VCaP (cell line): ENCODE data around the gene KHDRBS1.

Experiments used
- H3K27ac ChIP-seq: fragments of 450-650 bp; 2 replicates; pipeline ENCODE4 v1.5.1; 2017
- CTCF ChIP-seq: fragments of 450-650 bp; conservative IDR thresholded peaks from 2 replicates; pipeline ENCODE4 v1.5.1; 2017; ENCODE audit warnings: mild to moderate bottlenecking, moderate library complexity

Gene KHDRBS1

DNA sequence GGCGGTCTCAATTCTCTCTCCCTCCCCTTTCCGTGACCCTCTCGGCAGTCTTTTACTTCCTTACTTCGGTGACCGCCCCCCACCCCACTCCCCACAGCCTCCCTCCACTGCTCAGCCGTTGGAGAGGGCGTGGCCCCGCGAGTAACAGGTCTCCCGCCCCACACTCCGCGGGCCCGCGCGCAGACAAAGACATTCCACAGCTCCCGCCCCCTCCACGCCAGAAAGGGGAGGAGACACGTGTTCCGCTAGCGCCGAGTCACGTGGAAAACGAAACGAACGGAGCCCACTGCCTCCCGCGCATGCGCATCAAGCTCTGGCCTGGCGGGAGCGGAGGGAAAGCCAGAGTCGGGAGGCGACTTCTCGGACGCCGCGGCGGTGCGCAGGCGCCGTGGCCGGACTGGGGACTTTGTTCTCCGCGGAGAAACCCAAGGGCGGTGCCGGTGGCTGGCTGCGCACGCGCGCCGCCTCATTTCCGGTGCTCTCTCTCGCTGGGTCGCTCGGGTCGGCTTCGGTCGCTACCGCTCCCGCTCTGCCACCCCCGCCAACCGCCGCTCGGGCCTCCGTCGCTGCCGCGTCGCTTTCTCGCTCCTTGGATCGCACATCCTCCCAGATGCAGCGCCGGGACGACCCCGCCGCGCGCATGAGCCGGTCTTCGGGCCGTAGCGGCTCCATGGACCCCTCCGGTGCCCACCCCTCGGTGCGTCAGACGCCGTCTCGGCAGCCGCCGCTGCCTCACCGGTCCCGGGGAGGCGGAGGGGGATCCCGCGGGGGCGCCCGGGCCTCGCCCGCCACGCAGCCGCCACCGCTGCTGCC is at the start of gene KHDRBS1:
KHDRBS1 (plus strand) TSS at position 483 of the 813 bp plus-strand sequence; CDS start at position 611, 128 bp downstream.
- peak within 1 kb of the TSS; percentile 98 for H3K27ac ChIP-seq
- TF ChIP-seq CTCF, result no peak

- H3K27ac ChIP-seq, result no peak overlapping the region
- TF ChIP-seq CTCF, result no peak
These were observed 42.8 kb upstream of the KHDRBS1 start for GRCh38 chr1:31970873-31971272.

DNA sequence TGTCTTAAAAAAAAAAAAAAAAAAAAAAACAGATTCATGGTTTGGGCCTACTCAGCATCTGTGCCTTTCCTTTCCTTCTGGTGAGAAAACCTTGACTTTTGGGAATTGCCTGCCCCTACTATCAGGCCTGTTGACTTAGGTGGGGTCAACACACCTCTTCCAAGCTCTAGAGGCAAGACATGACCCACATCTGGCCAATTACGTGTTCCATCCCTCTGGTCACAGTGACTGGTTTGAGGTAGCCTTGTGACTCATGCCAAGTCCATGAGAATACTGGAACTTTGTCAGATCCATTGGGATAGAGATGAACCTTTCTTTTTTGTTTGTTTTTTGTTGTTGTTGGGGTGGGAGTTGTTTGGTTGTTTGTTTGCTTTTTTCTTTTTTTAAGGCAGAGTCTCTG is 37.3 kb upstream of the KHDRBS1 start:
- H3K27ac ChIP-seq, result no peak overlapping the region
- TF ChIP-seq CTCF, result no peak

- H3K27ac ChIP-seq, result no peak overlapping the region
- peak; percentile 24 for TF ChIP-seq CTCF
These were observed 36.1 kb upstream of the KHDRBS1 start for GRCh38 chr1:31977385-31978131.

DNA sequence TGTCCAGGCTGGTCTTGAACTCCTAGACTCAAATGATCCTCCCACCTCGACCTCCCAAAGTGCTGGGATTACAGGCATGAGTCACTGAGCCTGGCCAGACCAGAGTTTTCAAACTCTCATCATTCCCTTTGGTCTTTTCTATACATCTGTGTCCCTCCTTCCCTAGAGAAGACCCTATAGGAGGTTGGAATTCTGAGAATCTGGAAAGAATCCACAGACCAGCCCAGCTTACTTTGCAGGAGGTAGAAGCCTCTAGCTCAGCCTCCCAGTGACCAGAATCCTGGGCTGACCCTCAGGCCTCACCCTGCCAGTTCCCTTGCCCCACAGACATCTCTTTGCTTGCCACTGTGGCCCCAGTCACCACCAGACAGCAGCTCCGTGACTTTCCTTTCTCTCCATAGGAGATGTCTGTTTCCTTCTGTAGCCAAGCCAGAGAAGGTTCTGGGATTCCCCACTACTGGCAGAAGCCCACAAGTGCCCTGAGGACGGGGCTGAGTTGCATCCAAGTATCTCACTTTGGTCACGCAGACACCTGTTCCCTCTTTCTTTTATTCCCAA is 34.7 kb upstream of the KHDRBS1 start:
- no peak for TF ChIP-seq CTCF
- no peak overlapping the region for H3K27ac ChIP-seq

- no peak for TF ChIP-seq CTCF
- H3K27ac ChIP-seq, result no peak overlapping the region
These were observed 32.7 kb upstream of the KHDRBS1 start for GRCh38 chr1:31980835-31981455.

DNA sequence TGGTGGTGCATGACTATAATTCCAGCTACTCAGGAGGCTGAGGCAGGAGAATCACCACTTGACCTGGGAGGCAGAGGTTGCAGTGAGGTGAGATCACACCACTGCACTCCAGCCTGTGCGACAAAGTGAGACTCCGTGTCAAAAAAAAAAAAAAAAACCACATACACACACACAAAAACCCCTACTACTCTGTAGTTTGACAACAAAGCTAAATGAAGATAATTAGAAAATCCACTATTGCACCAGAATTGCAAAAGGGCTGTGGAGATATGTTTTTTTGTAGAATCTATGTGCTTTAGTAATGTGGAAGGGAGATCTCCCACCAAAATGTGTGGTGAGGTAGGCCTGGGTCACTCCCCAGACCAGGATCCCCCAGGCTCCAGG is 32.2 kb upstream of the KHDRBS1 start:
- no peak overlapping the region for H3K27ac ChIP-seq
- TF ChIP-seq CTCF, result no peak
